IMR-90 (cell line): ENCODE measurements around the gene NWD2. TPM values are rescaled to one million over a fixed set of nuclear protein-coding genes. Genes with fewer than 3 reads are reported as not detected.

ENCODE experiments used
- ATAC-seq: fragments of 200-7000 bp; cut with Tn5 transposase; 2 replicates; pipeline ENCODE4 v1.9.1; 2020; ENCODE audit warnings: low read depth, mild to moderate bottlenecking, moderate library complexity
- BruUV-seq: library from RNA; stranded (reverse); fragments of 400-500 nt; replicated peaks from 2 replicates; lab custom pipeline; 2021; lab: Mats Ljungman, UMichigan
- CTCF ChIA-PET: fragments of 300-600 bp; formaldehyde crosslinking; extraction: SDS; loops from one replicate; lab custom pipeline; 2021; ENCODE audit warnings: antibody characterized with exemption; lab: Yijun Ruan, JAX
- POLR2A ChIA-PET: fragments of 300-600 bp; sonication (Branson Sonifier 250); formaldehyde crosslinking; loops from one replicate; lab custom pipeline; 2022; ENCODE audit warnings: antibody characterized with exemption; ENCODE audit not compliant: unreplicated experiment; lab: Charles Lee
- DNase-seq: peaks from one replicate; pipeline ENCODE4 v3.0.0; 2013
- H2AFZ ChIP-seq: replicated peaks from 2 replicates; pipeline ENCODE3; 2013; ENCODE audit warnings: low read length, mild to moderate bottlenecking; ENCODE audit not compliant: poor library complexity
- H2AK5ac ChIP-seq: 2 replicates; pipeline ENCODE4 v1.6.1; 2013; ENCODE audit warnings: low read depth, low read length, inconsistent platforms
- H2AK9ac ChIP-seq: replicated peaks from 2 replicates; pipeline ENCODE3; 2013; ENCODE audit warnings: mild to moderate bottlenecking, low read depth, low read length, moderate library complexity; ENCODE audit not compliant: poor library complexity
- H2BK120ac ChIP-seq: 2 replicates; pipeline ENCODE4 v1.6.1; 2013; ENCODE audit warnings: low read depth, low read length, inconsistent platforms
- H2BK15ac ChIP-seq: 3 replicates; pipeline ENCODE4 v1.6.1; 2013; ENCODE audit warnings: low read depth, low read length, inconsistent platforms
- H2BK20ac ChIP-seq: 2 replicates; pipeline ENCODE4 v1.6.1; 2013; ENCODE audit warnings: low read depth, mild to moderate bottlenecking, inconsistent platforms, low read length, moderate library complexity
- H2BK5ac ChIP-seq: 2 replicates; pipeline ENCODE4 v1.6.1; 2013; ENCODE audit warnings: mild to moderate bottlenecking, low read depth, low read length, inconsistent platforms; ENCODE audit not compliant: poor library complexity, severe bottlenecking
- H3K14ac ChIP-seq: replicated peaks from 2 replicates; pipeline ENCODE4 v1.6.1; 2013; ENCODE audit warnings: low read depth, low read length, inconsistent platforms
- H3K18ac ChIP-seq: 2 replicates; pipeline ENCODE4 v1.6.1; 2013; ENCODE audit warnings: low read depth, low read length, control low read depth
- H3K23ac ChIP-seq: 2 replicates; pipeline ENCODE4 v1.6.1; 2013; ENCODE audit warnings: low read depth, low read length, inconsistent platforms
- H3K27ac ChIP-seq: 2 replicates; pipeline ENCODE4 v1.5.1; 2013; ENCODE audit warnings: mild to moderate bottlenecking, control low read depth, low read length; ENCODE audit not compliant: insufficient read depth
- H3K27me3 ChIP-seq: 2 replicates; pipeline ENCODE4 v1.6.1; 2013; ENCODE audit warnings: low read length; ENCODE audit not compliant: control insufficient read depth, insufficient read depth
- H3K36me3 ChIP-seq: 2 replicates; pipeline ENCODE4 v1.6.1; 2013; ENCODE audit warnings: low read length, mixed read lengths; ENCODE audit not compliant: control insufficient read depth, insufficient read depth
- H3K4ac ChIP-seq: 2 replicates; pipeline ENCODE4 v1.6.1; 2013; ENCODE audit warnings: low read depth, low read length, inconsistent platforms
- H3K4me1 ChIP-seq: 2 replicates; pipeline ENCODE4 v1.6.1; 2013; ENCODE audit warnings: low read length, mixed read lengths; ENCODE audit not compliant: control insufficient read depth, insufficient read depth
- H3K4me2 ChIP-seq: 2 replicates; pipeline ENCODE4 v1.6.1; 2013; ENCODE audit warnings: low read depth, mild to moderate bottlenecking, control low read depth, low read length, moderate library complexity
- H3K4me3 ChIP-seq: 2 replicates; pipeline ENCODE4 v1.5.1; 2013; ENCODE audit warnings: low read depth, mild to moderate bottlenecking, control low read depth, low read length, moderate library complexity; ENCODE audit not compliant: insufficient read depth
- H3K56ac ChIP-seq: 2 replicates; pipeline ENCODE4 v1.6.1; 2013; ENCODE audit warnings: low read length, inconsistent platforms; ENCODE audit not compliant: insufficient read depth; ENCODE audit errors: extremely low read depth
- H3K79me1 ChIP-seq, 2 experiments: 2 replicates each; pipeline ENCODE4 v1.6.1; 2013; ENCODE audit warnings: low read length in 2 of 2, inconsistent platforms in 1 of 2, low read depth in 1 of 2
- H3K9ac ChIP-seq: 2 replicates; pipeline ENCODE4 v1.6.1; 2013; ENCODE audit warnings: low read depth, low read length, control low read depth
- H3K9me1 ChIP-seq: 2 replicates; pipeline ENCODE4 v1.6.1; 2013; ENCODE audit warnings: low read length, inconsistent platforms; ENCODE audit not compliant: insufficient read depth
- H3K9me3 ChIP-seq: 2 replicates; pipeline ENCODE4 v1.6.1; 2013; ENCODE audit warnings: low read length; ENCODE audit not compliant: control insufficient read depth, insufficient read depth
- H4K20me1 ChIP-seq: 2 replicates; pipeline ENCODE4 v1.6.1; 2013; ENCODE audit warnings: low read length, inconsistent platforms; ENCODE audit not compliant: insufficient read depth
- H4K5ac ChIP-seq: 2 replicates; pipeline ENCODE4 v1.6.1; 2013; ENCODE audit warnings: mild to moderate bottlenecking, low read depth, low read length, control low read depth
- H4K8ac ChIP-seq, 2 experiments: 2 replicates each; pipeline ENCODE4 v1.6.1; 2013; ENCODE audit warnings: low read depth in 2 of 2, low read length in 2 of 2, control low read depth in 1 of 2, inconsistent platforms in 1 of 2
- H4K91ac ChIP-seq: 2 replicates; pipeline ENCODE4 v1.6.1; 2013; ENCODE audit warnings: low read depth, low read length, inconsistent platforms; ENCODE audit not compliant: insufficient read depth
- CHD1 ChIP-seq: IDR thresholded peaks from 2 replicates; pipeline ENCODE4 v1.6.1; 2012; ENCODE audit warnings: low read depth, low read length, improper control_type of control experiment
- FOS ChIP-seq: fragments of 150-350 bp; IDR thresholded peaks from 2 replicates; pipeline ENCODE4 v1.6.1; 2016; ENCODE audit warnings: low read depth, low read length
- MAFK ChIP-seq: IDR thresholded peaks from 2 replicates; pipeline ENCODE4 v1.6.1; 2012; ENCODE audit warnings: low read depth, low read length, improper control_type of control experiment
- MAZ ChIP-seq: IDR thresholded peaks from 2 replicates; pipeline ENCODE4 v1.6.1; 2012; ENCODE audit warnings: low read depth, mild to moderate bottlenecking, low read length, improper control_type of control experiment, moderate library complexity, borderline replicate concordance
- NFE2L2 ChIP-seq: fragments of 150-350 bp; IDR thresholded peaks from 2 replicates; pipeline ENCODE4 v1.6.1; 2016; ENCODE audit warnings: low read depth, mild to moderate bottlenecking, low read length
- RAD21 ChIP-seq: IDR thresholded peaks from 2 replicates; pipeline ENCODE4 v1.6.1; 2012; ENCODE audit warnings: low read length, improper control_type of control experiment
- RCOR1 ChIP-seq: IDR thresholded peaks from 2 replicates; pipeline ENCODE4 v1.6.1; 2012; ENCODE audit warnings: mild to moderate bottlenecking, low read length, improper control_type of control experiment; ENCODE audit not compliant: insufficient replicate concordance
- RFX5 ChIP-seq: IDR thresholded peaks from 2 replicates; pipeline ENCODE4 v1.8.0; 2012; ENCODE audit warnings: low read depth, mild to moderate bottlenecking, low read length, moderate library complexity
- SMC3 ChIP-seq: fragments of 150-350 bp; IDR thresholded peaks from 2 replicates; pipeline ENCODE4 v1.6.1; 2016; ENCODE audit warnings: low read depth, mild to moderate bottlenecking, antibody characterized with exemption, low read length, moderate library complexity
- WGBS, 2 experiments: methylation state at CpG; one replicate each; pipeline versions ENCODE4 v1.1.5 to v1.1.7; 2013; ENCODE audit warnings: missing lambda C conversion rate in 2 of 2; ENCODE audit not compliant: insufficient read length in 1 of 2; ENCODE audit errors: extremely low coverage in 2 of 2; 5-methylcytosine and 5-hydroxymethylcytosine counted together
- dilution Hi-C: fragments of 300-500 bp; cut with HindIII; formaldehyde crosslinking; loops from one replicate; pipeline ENCODE4 v1.14.3; 2018; ENCODE audit warnings: low sequenced_read_pairs; ENCODE audit not compliant: unreplicated experiment
- in situ Hi-C: fragments of 300-500 bp; cut with MboI; formaldehyde crosslinking; loops from 3 replicates; pipeline ENCODE4 v1.14.3; 2019; ENCODE audit warnings: low sequenced_read_pairs, inconsistent platforms, mixed read lengths
- intact Hi-C: fragments of 100-400 bp; cut with micrococcal nuclease; formaldehyde crosslinking; loops from 2 replicates; pipeline ENCODE4 v1.10.0; 2022
- polyA plus RNA-seq, 3 experiments: library from polyadenylated mRNA; depleted of rRNA; stranded (reverse); fragments of >200 nt; gene quantifications; 2 replicates each; pipeline ENCODE4 v1.2.3, GENCODE V29; 2012; ENCODE audit warnings: low replicate concordance in 1 of 3
- total RNA-seq: library from RNA; depleted of rRNA; stranded (reverse); fragments of >200 nt; gene quantifications from 2 replicates; pipeline ENCODE4 v1.2.3, GENCODE V29; 2012
- TF ChIP-seq, protein P1 (sequence below): fragments of 150-350 bp; IDR thresholded peaks from 2 replicates; pipeline ENCODE4 v1.6.1; 2017; ENCODE audit warnings: mild to moderate bottlenecking, antibody characterized with exemption, low read length, low read depth

Gene NWD2
- total and polyA plus RNA-seq, 2 of the 4 experiments (the other 2 are of a cell fraction), result not detected

DNA sequence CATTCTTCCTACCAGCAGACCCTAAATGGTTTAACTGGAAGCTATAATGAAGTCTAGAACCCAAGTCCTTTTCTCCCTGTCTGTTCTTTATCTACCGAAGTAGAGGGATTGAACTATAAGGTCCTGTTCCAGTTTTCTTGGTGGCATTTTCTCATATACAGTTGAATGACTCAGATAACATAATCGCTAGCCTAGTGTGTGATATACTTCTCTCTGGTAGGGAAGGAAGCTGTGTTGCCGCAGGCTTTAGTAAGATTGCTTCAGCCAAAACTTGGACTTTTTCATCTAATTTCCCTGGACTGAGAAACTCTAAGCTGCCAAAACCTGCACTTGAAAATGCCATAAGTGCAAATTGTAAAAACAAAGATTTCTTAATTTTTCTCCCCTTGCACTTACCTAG is 123.4 kb downstream of the NWD2 start:
- Histone ChIP-seq H2BK5ac (no peak overlapping the region), H3K14ac (no peak overlapping the region), H3K9me3 (no peaks in the 10 kb centered on the region), H4K5ac (no peak overlapping the region), H2BK15ac (no peak overlapping the region), H3K23ac (no peak overlapping the region), H2AFZ (no peak overlapping the region), H3K18ac (no peak overlapping the region), H4K8ac (no peak overlapping the region), H3K27ac (no peak overlapping the region), H3K9ac (no peak overlapping the region), H3K79me1 (no peaks in the 10 kb centered on the region), H4K91ac (no peak overlapping the region), H3K4me2 (no peak overlapping the region), H2BK20ac (no peak overlapping the region), H2AK9ac (no peak overlapping the region), H3K27me3 (no peaks in the 10 kb centered on the region), H3K4ac (no peak overlapping the region), H3K36me3 (no peaks in the 10 kb centered on the region), H4K20me1 (no peaks in the 10 kb centered on the region), H2BK120ac (no peak overlapping the region), H3K4me3 (no peak overlapping the region), H3K9me1 (no peaks in the 10 kb centered on the region), H3K56ac (no peak overlapping the region), H2AK5ac (no peak overlapping the region), H3K4me1 (no peaks in the 10 kb centered on the region)
- dilution Hi-C loops, result no loop called here
- no peak for TF ChIP-seq RCOR1
- TF ChIP-seq MAFK, result no peak
- TF ChIP-seq, protein P1, sequence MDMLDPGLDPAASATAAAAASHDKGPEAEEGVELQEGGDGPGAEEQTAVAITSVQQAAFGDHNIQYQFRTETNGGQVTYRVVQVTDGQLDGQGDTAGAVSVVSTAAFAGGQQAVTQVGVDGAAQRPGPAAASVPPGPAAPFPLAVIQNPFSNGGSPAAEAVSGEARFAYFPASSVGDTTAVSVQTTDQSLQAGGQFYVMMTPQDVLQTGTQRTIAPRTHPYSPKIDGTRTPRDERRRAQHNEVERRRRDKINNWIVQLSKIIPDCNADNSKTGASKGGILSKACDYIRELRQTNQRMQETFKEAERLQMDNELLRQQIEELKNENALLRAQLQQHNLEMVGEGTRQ, result no peak
- no peak for TF ChIP-seq SMC3
- no peak for TF ChIP-seq RAD21
- no peak for TF ChIP-seq NFE2L2
- no peak for TF ChIP-seq MAZ
- TF ChIP-seq CHD1, result no peak
- TF ChIP-seq FOS, result no peak
- no peak for TF ChIP-seq RFX5
- DNase-seq, result no peak
- ChIA-PET CTCF (no interaction called here), POLR2A (no interaction called here)
- in situ Hi-C loops, result no loop called here
- BruUV-seq, result no TSS peak
- WGBS, 2 experiments, result no CpG with 5 or more reads among the region's 3 CpGs
- intact Hi-C loops, result no loop called here
- ATAC-seq, result no peak
